GM19463 (cell line): Measurements from ENCODE around the gene RIMKLA.
A peak's percentile ranks its signal among the peaks of the same experiment; 100 is the strongest.

ENCODE experiments used
- ATAC-seq: cut with Tn5 transposase; IDR thresholded peaks from one replicate; pipeline ENCODE4 v1.9.1; 2021; ENCODE audit warnings: mild to moderate bottlenecking, moderate library complexity; ENCODE audit not compliant: unreplicated experiment

RIMKLA gene

GRCh38 chr1:42370876-42371549 is 9.6 kb upstream of the RIMKLA start:
- ATAC-seq = no peak

GRCh38 chr1:42372796-42373195 is 7.8 kb upstream of the RIMKLA start:
- ATAC-seq = no peak

- peak; percentile 29 for ATAC-seq
Measured at GRCh38 chr1:42379794-42380585, 602 bp upstream of the RIMKLA start.

GRCh38 chr1:42381280-42381673 is 685 bp downstream of the RIMKLA start:
- no peak for ATAC-seq

- no peak for ATAC-seq
Measured at GRCh38 chr1:42385283-42385682, 4.7 kb downstream of the RIMKLA start.

- no peak for ATAC-seq
Measured at GRCh38 chr1:42386051-42386450, 5.5 kb downstream of the RIMKLA start.

- no peak for ATAC-seq
Measured at GRCh38 chr1:42392255-42392654, 11.7 kb downstream of the RIMKLA start.

GRCh38 chr1:42392967-42393848 is 12.6 kb downstream of the RIMKLA start:
- no peak for ATAC-seq

- ATAC-seq = no peak
Measured at GRCh38 chr1:42399315-42400100, 18.9 kb downstream of the RIMKLA start.

- no peak for ATAC-seq
Measured at GRCh38 chr1:42403880-42404400, 23.3 kb downstream of the RIMKLA start.

GRCh38 chr1:42414551-42415496 is 34.2 kb downstream of the RIMKLA start:
- no peak for ATAC-seq

- ATAC-seq = no peak
Measured at GRCh38 chr1:42417166-42417565, 36.6 kb downstream of the RIMKLA start.

GRCh38 chr1:42418516-42418915 is 37.9 kb downstream of the RIMKLA start:
- ATAC-seq = no peak

GRCh38 chr1:42419126-42419821 is 38.7 kb downstream of the RIMKLA start:
- no peak for ATAC-seq

GRCh38 chr1:42420121-42420520 is 39.5 kb downstream of the RIMKLA start:
- no peak for ATAC-seq

GRCh38 chr1:42420911-42421585 is 40.5 kb downstream of the RIMKLA start:
- ATAC-seq = no peak

GRCh38 chr1:42422737-42423136 is 42.1 kb downstream of the RIMKLA start:
- ATAC-seq = no peak

- ATAC-seq = no peak
Measured at GRCh38 chr1:42423681-42424080, 43.1 kb downstream of the RIMKLA start.
